ENCODE data around the gene ZSCAN18. TPM values are rescaled to one million over a fixed set of nuclear protein-coding genes. Genes with fewer than 3 reads are reported as not detected.

Gene ZSCAN18
- total and polyA plus RNA-seq, 2 of the 13 experiments (the other 11 are each of a cell fraction or from before 2014, with no cell fraction given) = not detected

- in situ Hi-C loops (cut with HindIII; ENCODE audit: extremely low pct_ligation_motif_present, low pct_unique_long_range_greater_than_20kb) (no loop called here), intact Hi-C loops (cut with micrococcal nuclease; ENCODE audit: unreplicated experiment) (no loop called here)
- WGBS (ENCODE audit: low lambda C conversion rate) = 97% methylated on average over 11 of the region's 12 CpGs
- Histone ChIP-seq H3K9me3 (ENCODE audit: low read length) (peaks cover 100% of the 10 kb centered on the region), H3K4me1 (ENCODE audit: insufficient read depth, low read length) (no peaks in the 10 kb centered on the region), H3K27ac (ENCODE audit: extremely low read length, insufficient read depth, low read length) (no peak overlapping the region), H3K4me3 (replicated peaks in 1 of 3; ENCODE audit: insufficient read depth in 1 of 3, low read depth in 2 of 3, low read length in 3 of 3) (no peak overlapping the region), H2AFZ (ENCODE audit: low read length) (no peak overlapping the region), H4K20me1 (ENCODE audit: insufficient read depth, low read length) (no peaks in the 10 kb centered on the region), H3K4me2 (ENCODE audit: low read depth, low read length) (no peak overlapping the region), H3K79me2 (ENCODE audit: insufficient read depth, low read length) (no peaks in the 10 kb centered on the region), H3K27me3 (ENCODE audit: control insufficient read depth in 1 of 2, insufficient read depth in 2 of 2, low read length in 2 of 2) (no peaks in the 10 kb centered on the region), H3K36me3 (replicated peaks in 1 of 2; ENCODE audit: control insufficient read depth in 1 of 2, insufficient read depth in 2 of 2, low read length in 2 of 2) (peaks cover 17 to 42% of the 10 kb centered on the region in 2 experiments; a peak in 4 of 5 replicates), H3K9ac (ENCODE audit: insufficient read depth, low read depth, low read length) (no peak overlapping the region)
- TF ChIP-seq, protein P1, sequence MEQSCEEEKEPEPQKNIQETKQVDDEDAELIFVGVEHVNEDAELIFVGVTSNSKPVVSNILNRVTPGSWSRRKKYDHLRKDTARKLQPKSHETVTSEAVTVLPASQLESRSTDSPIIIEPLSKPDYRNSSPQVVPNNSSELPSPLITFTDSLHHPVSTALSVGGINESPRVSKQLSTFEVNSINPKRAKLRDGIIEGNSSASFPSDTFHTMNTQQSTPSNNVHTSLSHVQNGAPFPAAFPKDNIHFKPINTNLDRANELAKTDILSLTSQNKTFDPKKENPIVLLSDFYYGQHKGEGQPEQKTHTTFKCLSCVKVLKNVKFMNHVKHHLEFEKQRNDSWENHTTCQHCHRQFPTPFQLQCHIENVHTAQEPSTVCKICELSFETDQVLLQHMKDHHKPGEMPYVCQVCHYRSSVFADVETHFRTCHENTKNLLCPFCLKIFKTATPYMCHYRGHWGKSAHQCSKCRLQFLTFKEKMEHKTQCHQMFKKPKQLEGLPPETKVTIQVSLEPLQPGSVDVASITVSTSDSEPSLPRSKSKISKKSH (CRISPR knock-in tag; IDR thresholded peaks at IDR 0.05; ENCODE audit: borderline replicate concordance) = peak; percentile 66; the same call in 1 of the 2 replicates
- TF ChIP-seq ZNF274 (CRISPR knock-in tag; IDR thresholded peaks at IDR 0.05) = peak; percentile 100
- no peak for TF ChIP-seq ZNF609 (CRISPR knock-in tag; IDR thresholded peaks at IDR 0.05; ENCODE audit: borderline replicate concordance)
- ChIA-PET CTCF (ENCODE audit: low intra/inter-chr PET ratio, low total read pairs) (no interaction called here), POLR2A (no interaction called here)
- TSS peak; percentile 46 for BruUV-seq (replicated peaks)
- DNase-seq (ENCODE audit: low spot score) = no peak
- FAIRE-seq = no peak
- no peak for ATAC-seq
Observed at GRCh38 chr19:58128041-58128685, 30.1 kb upstream of the ZSCAN18 start.
